SK-MEL-5 (cell line): ENCODE results near the gene NDUFAF2. TPM values are rescaled to one million over a fixed set of nuclear protein-coding genes. Genes with fewer than 3 reads are reported as not detected.
"Not testable (repeated sequence)": the region's sequence is repeated elsewhere in the genome, so short reads cannot be mapped to it uniquely, and the experiment has no call there.

Experiments
- DNase-seq: peaks from one replicate; pipeline ENCODE4 v3.0.0-alpha.2; 2016; ENCODE audit warnings: low read depth, low spot score
- in situ Hi-C: cut with HindIII; loops from 2 replicates; pipeline ENCODE4 v1.10.0; 2016; ENCODE audit warnings: low sequenced_read_pairs, high pct_unique_total_duplicates, low pct_unique_long_range_greater_than_20kb
- total RNA-seq: library from RNA; depleted of rRNA; stranded (reverse); fragments of >200 nt; shearing (Covaris generic); gene quantifications from 2 replicates; pipeline ENCODE4 v1.2.3, GENCODE V29; 2014

NDUFAF2 gene
- total RNA-seq, 1 experiment from 2014 or later, result 47.8 TPM

DNA sequence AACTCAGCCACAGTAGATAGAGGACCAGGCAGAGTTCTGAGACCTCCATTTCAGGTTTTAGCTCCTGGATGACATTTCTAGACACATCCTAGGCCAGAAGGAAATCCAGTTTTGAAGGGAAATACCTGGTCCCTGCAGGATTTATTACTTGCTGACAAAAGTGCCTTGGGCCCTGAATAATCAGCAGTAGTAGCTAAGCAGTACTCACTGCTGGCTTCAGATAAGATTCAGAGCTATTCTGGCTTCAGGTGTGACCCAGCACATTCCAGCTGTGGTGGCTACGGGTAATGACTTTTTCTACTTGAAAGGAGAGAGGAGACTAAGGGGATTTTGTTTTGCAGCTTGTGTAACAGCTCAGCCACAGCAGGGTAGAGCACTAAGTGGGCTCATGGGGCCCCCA is 34.0 kb downstream of the NDUFAF2 start:
- DNase-seq, result no peak
- in situ Hi-C loops, result no loop called here

DNA sequence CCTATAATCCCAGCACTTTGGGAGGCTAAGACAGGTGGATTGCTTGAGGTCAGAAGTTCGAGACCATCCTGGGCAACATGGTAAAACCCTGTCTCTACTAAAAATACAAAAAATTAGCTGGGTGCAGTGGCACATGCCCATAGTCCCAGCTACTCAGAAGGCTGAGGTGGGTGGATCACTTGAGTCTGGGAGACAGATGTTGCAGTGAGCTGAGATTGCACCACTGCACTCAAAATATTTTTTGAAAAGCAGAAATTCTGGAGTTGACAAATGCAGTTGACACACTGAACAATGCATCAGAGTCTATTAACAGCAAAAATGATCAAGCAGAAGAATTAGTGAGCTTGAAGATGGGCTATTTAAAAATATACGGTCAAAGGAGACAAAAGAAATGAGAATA is 35.5 kb downstream of the NDUFAF2 start:
- in situ Hi-C loops, result no loop called here
- no peak for DNase-seq

DNA sequence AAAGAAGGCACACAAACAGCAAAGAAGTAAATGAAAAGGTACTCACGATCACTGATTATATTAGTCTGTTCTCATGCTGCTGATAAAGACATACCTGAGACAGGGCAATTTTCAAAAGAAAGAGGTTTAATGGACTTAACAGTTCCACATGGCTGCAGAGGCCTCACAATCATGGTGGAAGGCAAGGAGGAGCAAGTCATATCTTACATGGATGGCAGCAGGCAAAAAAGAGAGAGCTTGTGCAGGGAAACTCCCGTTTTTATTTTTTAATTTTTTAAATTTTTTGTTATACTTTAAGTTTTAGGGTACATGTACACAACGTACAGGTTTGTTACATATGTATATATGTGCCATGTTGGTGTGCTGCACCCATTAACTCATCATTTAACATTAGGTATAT is 37.1 kb downstream of the NDUFAF2 start:
- in situ Hi-C loops, DNase-seq: not testable (repeated sequence)

DNA sequence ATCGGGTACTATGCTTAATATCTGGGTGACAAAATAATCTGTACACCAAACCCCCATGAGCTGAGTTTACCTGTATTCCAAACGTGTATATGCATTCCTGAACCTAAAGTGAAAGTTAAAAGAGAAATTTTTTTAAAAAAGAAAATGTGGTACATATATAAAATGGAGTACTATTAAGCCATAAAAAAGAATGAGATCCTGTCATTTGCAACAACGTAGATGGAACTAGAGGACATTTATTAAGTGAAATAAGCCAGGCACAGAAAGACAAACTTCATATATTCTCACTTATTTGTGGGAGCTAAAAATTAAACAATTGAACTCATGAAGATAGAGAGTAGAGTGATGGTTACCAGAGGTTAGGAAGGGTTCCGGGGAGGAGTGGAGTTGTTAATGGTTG is 44.8 kb downstream of the NDUFAF2 start:
- DNase-seq, result no peak
- in situ Hi-C loops, result no loop called here

DNA sequence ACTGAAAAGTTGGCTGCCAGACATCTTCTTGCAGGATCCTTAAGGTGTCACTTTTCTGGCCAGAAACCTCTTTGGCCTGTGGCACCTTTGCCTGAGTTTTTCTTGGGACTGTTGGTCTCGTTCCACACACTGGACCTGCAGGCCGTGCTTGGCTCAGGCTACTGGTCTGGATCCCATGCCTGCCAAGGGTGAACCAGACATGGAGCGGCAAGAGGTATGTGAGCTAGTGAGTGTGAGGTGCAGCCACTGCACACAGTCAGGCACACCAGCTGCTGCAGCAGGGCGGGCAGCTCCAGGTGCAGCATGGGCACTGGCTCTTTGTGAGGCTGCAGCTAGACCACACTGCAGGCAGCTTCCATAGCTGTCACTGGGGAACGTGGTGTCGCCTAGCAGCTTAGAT is 47.9 kb downstream of the NDUFAF2 start:
- in situ Hi-C loops, result no loop called here
- no peak for DNase-seq

DNA sequence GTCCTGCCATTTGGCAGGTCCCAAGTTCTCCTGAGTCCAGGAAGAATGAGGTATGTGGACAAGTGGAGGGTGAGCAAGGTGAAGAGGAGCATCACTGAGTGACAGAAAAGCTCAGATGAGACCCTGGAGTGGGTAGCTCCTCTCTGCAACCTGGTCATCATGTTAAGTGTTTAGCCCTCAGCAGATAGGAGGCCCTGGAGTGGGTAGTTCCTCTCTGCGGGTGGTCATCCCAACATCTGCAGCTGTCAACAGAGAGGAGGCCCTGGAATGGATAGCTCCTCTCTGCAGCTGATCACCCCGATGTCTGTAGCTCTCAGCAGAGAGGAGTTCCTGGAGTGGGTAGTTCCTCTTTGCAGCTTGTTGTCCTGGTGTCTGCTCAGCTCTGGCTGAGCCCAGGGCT is 48.4 kb downstream of the NDUFAF2 start:
- no peak for DNase-seq
- in situ Hi-C loops, result no loop called here

DNA sequence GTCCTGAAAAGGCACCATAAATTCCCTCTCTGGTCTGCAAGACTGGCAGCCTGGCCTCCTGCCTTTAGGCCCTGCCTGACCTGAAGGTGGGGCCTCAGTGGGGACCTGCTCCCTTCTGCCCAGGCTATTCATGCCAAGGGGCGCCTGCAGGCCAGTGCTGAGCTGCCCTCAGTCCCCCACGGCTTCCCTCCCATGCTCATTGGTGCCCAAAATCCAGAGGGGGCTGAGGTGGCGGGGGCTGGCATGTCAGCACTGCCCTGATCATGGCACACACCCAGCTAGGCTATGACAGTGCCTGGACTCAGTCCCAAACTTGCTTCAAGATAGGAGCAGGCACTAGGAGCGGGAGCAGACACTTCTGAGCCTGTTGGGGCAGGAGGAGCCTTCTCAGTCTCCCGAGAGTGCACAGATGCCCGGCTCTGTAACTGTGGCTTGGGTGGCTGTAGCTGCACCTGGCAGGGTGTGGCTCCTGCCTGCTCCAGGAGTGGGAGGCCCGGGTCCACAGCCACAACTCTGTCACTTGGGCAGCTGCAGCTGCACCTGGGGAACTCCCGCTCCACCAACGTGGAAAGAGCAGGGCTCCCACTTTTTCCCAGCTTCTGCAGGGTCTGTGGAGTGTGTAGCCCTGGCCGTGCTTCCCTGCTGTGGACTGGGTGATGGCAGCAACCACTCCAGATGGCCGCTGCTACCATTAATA is 49.0 kb downstream of the NDUFAF2 start:
- no peak for DNase-seq
- in situ Hi-C loops, result no loop called here

DNA sequence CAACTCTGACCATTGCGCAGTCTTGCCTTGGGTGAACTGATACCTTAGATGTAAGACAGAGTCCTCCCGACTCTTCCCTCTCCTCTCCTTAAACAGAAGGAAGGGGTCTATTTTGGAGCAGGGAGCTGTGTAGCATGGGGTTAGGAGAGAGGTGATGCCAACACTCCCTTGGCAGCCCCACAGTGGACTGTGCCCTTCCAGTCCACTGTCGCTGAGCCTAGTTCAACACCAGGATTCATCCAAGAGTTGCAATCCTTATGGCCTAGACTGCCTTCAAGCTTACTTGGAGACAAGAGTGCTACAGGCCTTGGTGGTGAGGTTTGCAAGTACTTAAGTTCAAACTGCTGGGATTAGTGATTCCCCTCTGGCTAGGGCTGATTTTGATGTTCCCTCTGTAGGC is 51.4 kb downstream of the NDUFAF2 start:
- in situ Hi-C loops, result no loop called here
- no peak for DNase-seq

DNA sequence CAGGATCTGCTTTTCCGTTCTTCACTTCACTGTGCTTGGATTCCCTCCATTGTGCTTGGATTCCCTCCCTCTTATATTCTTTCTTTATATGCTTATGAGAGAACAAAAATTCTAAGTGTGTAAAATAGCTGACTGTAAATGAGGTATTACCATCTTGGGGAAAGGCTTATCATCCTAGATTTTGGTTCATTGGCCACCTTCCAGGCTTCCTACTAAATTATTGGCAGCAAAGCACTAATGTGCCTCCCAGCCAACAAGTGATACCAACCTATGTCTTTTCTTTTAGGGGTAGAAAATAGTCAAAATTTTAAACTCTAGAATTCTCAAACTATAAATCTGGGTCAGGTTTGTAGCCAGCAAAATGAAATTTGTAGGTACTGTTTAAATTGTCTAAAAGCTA is 52.7 kb downstream of the NDUFAF2 start:
- in situ Hi-C loops, result no loop called here
- no peak for DNase-seq

DNA sequence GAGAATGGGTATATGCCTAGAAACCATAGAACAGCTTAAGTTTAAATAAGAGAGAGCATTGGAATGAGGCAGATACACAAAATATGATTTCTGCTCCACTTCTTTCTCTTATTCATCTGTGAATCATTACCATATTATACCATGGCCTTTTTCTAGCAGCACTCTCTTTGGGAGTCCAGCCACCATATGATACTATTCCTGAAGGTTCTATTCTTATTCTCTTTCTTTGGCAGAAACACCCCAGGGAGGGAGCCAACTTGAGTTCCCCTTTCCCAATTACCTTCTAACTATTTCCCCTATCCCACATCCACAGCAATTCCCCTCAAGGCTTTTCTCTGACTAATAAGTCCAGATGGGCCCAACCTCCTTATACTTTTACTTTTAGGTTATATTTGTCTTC is 55.9 kb downstream of the NDUFAF2 start:
- DNase-seq, result no peak
- in situ Hi-C loops, result no loop called here

DNA sequence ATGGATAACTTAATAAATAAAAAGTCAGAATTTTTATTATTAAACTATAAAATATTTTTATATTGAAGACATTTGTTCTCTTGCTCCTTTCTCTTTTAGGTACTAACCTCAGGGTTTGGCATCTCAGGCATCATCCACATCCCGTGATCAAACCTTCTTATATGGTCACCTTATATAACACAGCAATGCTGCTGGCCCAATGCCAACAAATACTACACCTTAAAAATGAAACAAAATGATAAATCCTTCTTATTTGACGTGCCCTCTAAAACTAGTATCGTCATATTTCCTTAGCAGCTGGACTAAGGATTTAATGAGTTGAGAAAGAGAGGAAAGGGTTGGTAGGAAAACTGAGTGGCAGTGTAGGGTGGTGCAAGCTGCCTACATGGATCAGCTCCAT is 56.6 kb downstream of the NDUFAF2 start:
- in situ Hi-C loops, result no loop called here
- DNase-seq, result no peak

DNA sequence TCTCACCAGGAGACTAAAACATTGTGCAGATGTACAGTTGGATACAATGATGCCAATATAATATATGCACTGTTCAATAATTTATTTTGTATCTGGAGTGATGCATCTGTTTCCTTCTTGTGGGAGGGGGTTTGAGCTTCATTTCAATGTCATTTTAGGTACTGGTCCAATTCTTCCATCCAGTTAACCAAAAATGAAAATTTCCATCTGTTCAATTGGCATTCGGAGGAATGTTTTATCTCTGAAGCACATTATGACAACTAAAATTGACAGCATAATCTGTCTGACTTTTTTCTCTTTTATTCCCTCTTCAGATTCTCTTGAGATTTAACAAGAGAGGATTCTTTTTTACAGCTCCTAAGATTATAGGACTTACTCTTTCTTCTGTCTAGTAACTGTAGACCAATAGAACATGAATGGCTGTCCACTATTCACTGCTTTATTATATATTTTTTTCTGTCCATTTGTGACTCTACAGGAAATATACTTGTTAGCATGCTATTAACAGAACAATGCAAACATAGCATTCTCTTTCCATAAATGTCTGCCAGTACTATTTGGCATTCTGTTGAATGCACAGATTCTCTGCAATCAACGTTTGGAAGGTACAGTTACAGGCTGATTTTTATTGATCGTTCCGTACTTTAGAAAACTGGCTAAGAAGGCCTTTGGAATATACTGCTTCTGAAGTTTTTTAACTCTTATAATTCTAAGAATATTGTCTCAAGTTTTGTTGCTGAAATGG is 57.8 kb downstream of the NDUFAF2 start:
- no peak for DNase-seq
- in situ Hi-C loops, result no loop called here

DNA sequence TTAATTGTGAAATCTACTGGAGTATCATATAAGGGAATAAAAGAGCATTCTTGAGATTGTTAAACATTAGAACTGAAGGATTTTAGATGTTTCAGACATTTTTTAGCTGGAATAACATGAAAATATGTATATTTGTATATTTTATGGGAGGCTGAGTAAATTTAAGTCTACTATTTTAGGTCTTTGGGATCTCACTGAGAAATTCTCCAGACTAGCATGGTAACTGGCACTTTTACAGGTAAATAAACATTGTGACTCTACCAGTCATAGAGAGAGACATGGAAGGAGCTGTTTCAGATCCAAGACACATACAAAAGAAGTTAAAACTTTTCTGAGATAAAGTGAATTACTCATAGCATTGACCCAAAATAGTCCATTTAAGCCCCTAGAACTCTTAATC is 59.4 kb downstream of the NDUFAF2 start:
- DNase-seq, result no peak
- in situ Hi-C loops, result no loop called here

DNA sequence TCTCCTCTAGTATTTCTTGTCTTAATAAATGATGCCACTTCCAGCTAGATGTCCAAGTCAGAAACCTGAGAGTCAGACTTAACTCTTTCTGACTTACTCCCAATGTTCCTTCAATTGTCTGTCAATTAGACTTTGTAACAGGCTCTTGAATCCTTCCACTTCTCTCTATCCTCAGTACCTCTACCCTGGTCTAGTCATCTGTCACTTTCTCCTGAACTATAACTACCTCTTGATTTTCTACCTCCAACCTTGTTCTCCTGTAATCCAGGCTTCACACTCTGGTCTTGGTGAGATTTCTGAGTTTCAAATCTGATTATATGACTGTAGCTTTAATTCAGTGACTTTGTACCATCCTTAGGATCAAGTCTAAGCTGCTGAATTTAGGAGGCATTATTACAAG is 64.9 kb downstream of the NDUFAF2 start:
- in situ Hi-C loops, result no loop called here
- no peak for DNase-seq

DNA sequence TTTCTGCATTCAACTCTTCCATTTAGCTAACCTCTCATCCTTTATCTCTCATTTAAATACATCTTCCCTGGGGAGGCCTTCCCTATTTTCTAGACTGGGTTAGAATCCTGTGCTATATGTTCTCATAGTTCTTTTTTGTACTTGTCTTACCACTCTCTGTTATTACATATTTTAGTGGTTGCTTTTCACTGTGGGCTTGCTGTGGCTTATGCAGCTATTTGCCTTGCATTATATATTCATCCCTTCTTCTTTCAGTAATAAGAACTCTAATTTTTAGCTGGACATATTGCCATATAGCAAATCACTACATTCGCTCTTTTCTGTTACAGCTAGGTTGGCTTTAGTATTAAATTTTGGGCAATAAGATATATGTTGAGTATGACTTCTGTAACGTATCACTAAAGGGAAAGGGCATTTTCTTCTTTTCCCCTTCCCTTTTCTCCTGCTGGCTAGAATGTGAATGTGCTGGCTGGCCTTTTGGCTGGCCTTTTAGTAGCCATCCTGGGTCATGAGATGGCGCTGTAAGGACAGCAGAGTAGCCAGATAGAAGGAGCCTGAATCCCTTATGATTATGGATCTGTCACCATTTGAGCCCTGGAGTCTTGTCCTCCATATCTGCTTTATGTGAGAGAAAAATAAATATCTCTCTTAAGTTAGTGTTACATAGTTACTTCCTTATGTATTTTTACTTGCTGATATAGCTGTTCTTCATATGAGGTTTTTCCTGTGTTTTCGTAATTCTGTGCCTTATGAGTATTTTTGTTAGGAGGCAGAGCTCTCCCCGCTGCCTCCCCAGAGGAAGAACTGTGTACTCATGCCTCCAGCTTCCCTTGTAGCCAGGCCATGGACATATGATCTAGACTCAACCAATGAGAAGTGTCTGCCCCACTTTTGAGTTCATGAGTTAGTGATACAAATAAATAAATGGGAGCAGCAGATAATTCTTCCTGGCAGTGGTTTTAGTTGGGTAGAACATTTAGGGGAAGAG is 65.8 kb downstream of the NDUFAF2 start:
- in situ Hi-C loops, result no loop called here
- DNase-seq, result peak; percentile 70

DNA sequence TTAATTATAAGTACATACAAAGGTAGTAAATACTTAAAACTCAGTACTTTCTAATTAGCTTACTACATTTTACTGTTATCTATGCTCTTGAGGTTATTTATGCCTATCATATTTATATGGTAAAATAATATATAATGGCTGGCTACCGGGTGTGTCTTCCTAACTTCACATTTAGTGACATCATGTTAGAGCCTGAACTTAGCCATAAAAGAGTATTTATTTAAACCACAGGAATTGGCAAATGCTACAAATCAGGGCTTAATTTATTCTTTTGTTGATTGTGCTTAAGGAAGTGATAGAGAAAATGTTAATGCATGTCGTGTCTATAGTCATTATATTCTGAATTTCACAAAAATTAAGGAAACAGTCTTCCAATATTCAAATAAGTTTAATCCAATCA is 73.1 kb downstream of the NDUFAF2 start:
- DNase-seq, result no peak
- in situ Hi-C loops, result no loop called here

DNA sequence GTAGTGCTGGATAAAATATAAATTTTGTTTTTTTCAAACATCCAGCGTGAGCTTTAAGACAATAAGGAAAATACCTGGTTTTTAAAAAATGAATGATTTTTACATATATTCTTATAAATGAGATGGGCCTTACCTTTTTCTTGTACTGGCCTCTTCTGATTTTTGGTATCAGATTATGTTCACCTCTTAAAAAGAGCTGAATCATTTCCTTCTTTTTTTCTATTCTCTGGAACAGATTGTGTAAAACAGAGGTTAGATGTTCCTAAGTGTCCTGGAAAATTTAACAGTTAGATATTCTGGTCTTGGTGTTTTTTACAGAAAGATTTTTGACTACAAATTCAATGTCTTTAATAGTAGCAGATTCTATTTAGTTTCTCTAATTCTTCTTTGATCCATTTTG is 74.6 kb downstream of the NDUFAF2 start:
- DNase-seq, result no peak
- in situ Hi-C loops, result no loop called here

DNA sequence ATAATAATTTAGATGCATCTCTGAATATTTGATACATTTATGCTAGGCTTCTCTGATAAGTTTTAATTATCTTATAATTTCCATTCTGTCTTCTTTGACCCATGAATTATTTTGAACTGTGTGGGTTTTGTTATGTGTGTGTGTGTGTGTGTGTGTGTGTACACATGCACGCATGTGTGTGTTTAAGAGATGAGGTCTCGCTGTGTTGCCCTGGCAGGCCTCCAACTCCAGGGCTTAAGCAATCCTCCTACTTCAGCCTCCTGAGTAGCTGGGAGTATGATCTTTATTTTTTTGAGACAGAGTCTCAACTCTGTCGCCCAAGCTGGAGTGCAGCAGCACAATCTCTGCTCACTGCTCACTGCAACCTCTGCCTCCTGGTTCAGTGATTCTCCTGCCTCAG is 75.4 kb downstream of the NDUFAF2 start:
- DNase-seq, result no peak
- in situ Hi-C loops, result no loop called here
